ENCODE results near the gene KLHL22. TPM values are rescaled to one million over a fixed set of nuclear protein-coding genes. Genes with fewer than 3 reads are reported as not detected.
"Not testable (repeated sequence)": the region's sequence is repeated elsewhere in the genome, so short reads cannot be mapped to it uniquely, and the experiment has no call there.

KLHL22 gene
- total RNA-seq, 1 donor from 2014 or later: 43.7 TPM

DNA sequence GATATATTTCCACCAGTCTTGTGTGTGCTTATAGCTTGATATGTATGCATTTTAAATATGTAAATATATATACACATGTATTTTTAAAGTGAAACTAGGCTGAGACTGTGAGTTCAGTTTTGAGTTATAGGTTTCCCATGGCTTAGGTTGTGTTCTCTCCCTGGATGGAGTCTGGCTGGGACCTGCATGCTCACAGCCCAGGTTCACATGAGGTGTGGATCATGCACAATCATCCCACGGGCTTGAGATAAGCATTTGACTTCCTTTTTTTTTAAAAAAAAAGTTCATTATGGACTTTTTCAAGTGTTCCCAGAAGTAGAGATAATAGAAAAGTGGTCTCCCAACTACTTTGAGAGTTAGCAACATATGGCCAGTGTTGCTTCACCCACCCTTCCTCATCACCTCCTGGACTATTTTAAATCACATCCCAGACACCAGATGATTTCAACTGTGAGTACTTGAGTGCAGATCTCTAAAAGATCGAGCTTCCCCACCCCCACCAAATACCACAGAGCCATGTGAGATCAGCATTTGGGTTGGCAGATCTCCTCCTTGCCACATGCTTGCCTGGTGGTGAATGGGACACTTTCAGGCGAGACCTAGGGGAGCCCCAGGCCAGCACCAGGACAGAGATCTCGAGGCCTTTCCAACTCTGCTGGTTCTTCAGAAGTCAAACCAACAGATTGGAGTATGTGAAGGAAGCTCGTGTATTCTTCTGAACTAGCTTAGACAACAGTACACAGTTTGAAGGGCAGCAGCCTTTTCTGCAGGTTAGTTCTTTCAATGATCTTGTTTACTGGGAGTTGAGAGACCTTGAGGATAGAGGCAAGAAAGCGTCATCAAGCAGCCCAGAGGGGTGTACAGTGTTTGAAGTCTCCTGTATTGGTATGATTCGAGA, 27.7 kb upstream of the KLHL22 start:
- no peak for DNase-seq

- no peak for DNase-seq
Measured at GRCh38 chr22:20522134-20523004, 26.8 kb upstream of the KLHL22 start.

DNA sequence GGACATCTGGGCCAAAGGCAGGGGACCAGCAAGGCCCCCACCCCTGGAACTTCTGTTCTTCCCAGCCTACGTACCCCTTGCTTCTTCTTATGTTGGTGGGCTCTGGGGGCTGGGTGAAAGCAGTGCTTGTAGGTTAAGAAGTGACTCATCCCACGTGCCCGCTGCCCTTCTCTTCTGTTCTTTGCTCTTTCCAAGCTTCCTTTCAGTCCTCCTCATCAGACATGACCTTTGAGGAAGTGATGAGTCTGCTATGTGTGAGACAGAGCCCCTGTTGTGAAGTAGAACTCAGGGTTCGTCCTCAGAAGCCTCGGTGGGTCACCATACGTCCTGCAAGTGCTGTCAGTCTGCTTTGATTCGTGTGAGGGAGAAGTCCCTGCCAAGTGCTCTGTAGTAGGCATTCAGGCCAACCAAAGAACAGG, 24.5 kb upstream of the KLHL22 start:
- no peak for DNase-seq

DNA sequence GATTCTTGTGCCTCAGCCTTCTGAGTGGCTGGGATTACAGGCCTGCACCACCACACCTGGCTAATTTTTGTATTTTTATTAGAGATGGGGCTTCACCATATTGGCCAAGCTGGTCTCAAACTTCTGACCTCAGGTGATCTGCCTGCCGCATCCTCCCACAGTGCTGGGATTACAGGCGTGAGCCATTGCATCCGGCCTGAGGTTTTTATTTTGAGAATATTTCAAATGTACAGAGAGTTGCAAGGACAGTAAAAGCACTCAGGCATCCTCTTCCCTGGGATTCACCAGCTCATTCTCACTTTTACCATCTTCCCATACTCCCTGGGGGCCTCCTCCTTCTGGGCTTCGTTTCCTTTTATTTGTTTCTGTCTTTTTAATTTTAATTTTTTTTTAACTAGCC, 24.0 kb upstream of the KLHL22 start:
- no peak for DNase-seq

DNA sequence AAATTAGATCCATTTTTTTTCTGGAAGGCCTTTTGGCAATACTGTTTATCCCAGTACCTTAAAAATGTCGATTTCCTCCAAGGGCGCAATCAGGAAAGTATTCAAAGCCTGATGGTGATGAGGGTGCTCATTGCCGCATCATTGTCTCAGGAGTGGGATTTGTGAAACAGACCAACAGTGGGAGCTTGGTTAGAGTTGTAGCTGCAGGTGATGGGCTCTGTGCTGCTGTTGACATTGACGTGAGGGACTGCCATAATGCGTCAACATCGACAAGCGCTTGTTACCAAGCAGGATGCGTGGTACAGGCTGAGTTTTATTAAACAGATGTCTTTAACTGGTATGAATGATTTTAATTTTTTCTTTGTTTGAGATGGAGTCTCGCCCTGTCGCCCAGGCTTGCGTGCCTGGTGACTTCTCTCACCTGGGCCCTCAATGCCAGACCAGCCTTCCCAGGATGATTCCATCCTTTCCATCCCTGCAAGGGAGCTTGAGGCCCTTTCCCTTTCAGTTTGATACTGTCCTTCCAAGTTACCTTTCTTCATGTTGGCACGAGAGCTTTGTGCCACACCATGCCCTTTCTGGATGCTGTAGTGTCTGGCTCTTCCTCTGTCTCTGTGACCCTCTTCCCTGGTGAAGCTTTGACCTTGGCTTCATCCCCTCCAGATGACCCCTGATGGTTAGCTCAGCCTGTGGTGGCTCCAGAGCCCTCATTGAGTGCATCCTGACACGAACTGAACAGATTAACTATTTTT, 22.4 kb upstream of the KLHL22 start:
- DNase-seq: no peak

DNA sequence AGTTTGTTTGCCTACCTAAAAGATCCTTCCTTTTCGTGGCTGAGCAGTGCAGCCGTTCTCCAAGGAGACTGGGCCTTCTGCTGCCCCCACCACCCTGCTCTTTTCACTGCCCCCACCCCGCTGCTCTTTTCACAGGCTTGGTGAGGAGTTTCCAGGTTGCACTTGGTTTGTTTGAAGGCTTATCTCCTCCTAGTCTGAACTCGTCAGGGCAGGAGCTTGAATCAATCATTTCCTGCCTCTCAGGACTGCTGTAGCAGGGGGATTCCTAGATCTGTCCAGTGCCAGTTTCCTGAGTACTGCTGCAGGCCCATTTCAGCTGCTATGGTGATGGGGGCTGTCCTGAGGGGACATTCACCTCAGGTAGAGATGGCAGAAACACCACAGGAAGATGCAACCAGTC, 21.8 kb upstream of the KLHL22 start:
- no peak for DNase-seq

- no peak for DNase-seq
Measured at GRCh38 chr22:20516399-20516798, 20.8 kb upstream of the KLHL22 start.

DNA sequence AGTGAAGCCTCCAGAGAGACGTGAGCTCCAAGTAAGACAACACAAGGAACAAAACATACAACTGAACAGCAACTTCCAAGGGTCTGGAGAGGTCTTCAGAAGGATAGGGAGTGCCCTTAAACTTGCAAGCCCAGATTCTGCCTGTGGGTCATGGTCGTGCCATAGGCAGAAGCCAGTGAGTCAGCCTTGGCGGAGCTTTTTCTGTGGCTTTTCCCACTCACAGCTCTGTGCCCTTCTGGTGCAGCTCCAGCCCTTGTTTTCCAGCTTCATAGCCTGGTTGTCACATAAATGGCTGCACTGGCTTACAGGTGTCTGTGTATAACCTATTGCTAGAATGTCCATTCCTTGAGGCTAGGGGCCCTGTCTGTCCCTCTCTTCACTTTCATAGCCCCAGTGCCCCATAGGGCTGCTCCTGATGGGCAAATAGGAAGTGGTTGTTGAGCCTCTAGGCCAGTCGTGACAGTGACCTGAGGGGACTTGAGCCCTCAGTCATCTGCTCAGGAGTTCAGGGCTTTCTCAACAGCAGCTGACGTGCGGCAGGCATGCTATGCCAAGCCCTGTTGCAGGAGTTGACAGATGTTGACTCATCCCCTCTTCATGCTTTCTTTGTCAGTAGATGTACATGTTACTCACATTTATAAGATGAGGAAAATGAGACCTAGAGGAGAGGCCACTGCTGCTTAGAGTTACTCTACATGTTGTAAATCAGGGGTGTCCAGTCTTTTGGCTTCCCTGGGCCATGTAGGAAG, 19.2 kb upstream of the KLHL22 start:
- no peak for DNase-seq

DNA sequence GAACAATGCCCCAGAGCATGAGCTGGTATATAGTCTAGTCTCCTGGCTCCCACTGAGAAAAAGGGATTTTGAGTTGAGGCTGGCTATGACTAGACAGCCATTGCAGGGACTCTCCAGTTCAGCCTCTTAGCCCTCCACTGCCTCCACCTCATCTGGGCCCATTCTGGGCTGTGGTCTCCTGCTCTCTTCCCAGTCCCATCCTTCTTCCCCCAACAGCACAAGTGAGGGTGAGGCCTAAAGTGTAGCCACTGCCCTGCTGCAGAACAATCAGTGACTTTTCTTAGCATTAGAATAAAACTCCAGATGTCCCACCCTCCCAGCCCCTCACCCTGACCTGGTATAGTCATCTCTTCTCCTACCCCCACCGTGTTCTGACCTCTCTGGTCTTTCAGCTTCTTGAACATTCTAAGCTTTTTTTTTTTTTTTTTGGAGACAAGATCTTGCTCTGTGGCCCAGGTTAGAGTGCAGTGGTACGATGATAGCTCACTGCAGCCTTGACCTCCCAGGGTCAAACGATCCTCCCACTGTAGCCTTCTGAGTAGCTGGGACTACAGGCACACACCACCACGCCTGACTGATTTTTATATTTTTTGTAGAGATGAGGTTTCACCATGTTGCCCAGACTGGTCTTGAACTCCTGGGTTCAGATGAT, 16.1 kb upstream of the KLHL22 start:
- DNase-seq: no peak

DNA sequence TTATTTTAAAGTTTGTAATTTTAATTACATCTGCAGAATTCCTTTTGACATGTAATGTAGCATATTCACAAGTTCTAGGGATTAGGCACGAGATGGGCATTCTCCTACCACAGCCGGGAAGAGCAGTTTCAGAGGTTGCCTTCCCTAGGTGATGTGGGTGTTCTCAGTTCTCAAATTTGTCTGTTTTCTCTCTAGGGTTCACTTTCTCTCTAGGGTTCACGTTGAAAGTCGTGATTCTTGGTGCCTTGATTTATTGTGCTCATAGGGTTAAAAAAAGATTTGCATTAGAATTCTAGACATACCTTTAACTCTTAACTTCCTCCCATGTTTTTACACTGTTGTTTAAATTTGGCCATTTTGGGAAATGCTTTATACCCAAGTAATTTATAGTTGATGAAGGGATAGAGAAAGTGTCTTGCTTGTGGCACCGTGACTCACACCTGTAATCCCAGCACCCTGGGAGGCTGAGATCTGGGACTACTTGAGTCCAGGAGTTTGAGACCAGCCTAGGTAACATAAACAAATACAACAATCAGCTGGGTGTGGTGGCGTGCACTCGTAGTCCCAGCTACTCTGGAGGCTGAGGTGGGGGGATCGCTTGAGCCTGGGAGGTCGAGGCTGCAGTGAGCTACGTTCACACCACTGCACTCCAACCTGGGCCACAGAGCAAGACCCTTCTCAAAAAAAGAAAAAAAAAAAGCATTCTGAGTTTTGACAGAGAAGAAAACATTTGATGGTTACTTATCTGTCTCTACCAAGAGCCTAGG, 15.4 kb upstream of the KLHL22 start:
- DNase-seq: no peak

DNA sequence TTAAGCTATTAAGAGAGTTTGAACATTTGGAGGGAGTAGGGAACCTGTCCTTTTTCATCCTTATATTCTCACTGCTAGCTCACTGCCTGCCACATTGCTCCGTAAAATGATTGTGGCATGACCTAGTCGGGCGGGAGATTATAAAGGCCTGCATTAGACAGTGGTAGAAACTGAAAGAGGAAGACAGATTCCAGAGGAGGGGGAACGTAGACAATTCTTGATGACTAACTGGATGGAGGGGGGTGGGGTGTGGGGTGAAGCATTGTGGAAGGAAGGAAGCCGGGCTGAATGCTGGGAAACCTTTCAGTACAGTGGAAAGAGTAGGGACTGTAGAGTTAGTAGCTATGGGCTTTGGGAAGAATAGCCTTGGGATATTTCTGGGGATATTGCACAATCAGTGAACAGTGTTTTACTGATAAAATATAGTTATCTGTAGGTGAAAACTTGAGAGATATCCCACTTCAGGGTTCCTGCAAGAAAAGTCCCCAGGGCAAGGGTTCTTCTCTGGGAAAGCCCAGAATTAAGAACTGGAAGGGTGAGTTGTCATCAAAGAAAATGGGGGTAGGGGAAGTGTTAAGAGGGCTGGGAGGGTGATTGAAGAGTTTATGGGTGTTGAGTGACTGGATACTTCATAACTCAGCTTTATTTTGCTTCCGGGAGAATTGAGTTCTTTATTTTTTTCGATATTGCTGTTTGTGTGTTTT, 13.9 kb upstream of the KLHL22 start:
- peak; percentile 26 for DNase-seq

DNA sequence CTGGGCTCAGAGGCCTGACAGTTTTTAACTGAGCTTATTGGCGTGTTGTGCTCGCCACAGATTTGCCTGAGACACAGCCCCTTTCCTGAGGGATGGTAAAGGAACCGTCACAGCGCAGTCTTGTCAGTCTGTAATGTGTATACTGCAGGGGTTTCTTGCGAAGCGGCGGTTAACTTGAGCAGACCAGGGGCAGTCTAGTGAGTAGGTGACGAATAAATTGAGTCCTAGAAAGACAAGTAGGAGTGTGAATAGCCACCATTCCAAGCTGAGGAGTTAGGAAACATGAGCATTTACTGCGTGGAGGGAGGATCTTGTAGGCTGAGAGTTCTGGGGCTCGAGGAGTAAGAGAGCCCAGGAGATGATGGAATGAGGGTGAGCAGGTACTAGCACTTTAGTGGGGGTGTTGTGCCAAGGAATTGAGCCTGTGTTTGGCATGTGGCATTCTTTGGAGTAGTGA, 13.2 kb upstream of the KLHL22 start:
- no peak for DNase-seq

DNA sequence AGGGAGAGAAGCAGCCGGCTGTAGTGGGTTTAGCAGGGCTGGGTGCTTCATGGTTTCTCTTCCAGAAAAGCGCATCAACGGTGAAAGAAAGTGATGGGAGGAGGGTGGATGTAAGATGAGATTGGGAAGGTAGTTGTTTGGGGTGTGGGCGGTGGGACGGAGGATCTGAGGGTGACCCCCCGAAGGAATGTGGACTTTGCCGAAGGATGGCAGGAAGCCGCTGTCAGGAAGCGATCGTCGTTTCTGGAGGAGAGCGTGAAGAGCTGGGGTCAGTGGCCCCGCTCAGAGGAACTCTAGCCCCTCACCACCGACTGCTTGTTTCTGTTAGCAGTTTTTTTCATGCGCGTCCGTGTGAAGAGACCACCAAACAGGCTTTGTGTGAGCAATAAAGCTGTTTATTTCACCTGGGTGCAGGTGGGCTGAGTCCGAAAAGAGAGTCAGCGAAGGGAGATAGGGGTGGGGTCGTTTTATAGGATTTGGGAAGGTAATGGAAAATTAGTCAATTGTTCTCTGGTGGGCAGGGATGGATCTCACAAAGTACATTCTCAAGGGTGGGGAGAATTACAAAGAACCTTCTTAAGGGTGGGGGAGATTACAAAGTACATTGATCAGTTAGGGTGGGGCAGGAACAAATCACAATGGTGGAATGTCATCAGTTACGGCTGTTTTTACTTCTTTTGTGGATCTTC, 12.6 kb upstream of the KLHL22 start:
- DNase-seq: not testable (repeated sequence)

DNA sequence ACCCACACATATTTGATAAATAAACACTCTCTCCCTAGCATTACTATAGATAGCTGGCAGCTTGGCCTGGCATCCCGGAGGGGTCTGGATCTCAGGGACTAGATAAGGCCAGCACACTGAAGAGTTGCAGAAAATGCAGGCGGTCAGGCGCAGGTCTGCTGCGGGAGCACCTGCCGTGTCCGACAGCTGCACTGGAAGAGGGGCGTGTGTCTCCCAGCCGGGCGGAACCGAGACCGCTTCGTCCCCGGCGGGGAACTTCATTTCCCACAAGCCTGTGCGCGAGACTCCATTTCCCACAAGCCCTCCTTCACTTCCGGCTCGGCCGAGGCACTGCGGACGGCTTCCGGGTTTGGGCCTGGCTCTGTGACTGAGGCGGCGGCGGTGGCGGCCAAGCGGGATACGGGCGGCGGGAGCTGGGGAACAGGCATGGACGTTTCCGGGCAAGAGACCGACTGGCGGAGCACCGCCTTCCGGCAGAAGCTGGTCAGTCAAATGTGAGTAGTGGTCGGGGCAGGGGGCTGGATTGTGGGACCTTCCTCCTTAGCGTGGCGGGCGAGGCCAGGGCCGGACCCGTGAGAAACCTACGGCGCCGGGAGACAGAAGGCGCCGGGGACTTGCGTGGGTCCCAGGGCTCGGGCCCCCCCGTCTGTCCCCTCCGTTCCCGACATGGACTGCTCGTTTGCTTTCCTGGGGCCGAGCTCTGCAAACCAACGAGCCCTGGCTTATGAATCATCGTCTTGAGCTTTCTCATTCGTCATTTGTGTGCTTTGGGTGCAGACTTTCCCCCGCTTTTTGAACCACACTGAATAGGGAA, 11.9 kb upstream of the KLHL22 start, which contains the start of gene MED15:
MED15 (plus strand) TSS at position 358 of the 814 bp plus-strand sequence; CDS start at position 427, 69 bp downstream.
- DNase-seq: peak; percentile 85

DNA sequence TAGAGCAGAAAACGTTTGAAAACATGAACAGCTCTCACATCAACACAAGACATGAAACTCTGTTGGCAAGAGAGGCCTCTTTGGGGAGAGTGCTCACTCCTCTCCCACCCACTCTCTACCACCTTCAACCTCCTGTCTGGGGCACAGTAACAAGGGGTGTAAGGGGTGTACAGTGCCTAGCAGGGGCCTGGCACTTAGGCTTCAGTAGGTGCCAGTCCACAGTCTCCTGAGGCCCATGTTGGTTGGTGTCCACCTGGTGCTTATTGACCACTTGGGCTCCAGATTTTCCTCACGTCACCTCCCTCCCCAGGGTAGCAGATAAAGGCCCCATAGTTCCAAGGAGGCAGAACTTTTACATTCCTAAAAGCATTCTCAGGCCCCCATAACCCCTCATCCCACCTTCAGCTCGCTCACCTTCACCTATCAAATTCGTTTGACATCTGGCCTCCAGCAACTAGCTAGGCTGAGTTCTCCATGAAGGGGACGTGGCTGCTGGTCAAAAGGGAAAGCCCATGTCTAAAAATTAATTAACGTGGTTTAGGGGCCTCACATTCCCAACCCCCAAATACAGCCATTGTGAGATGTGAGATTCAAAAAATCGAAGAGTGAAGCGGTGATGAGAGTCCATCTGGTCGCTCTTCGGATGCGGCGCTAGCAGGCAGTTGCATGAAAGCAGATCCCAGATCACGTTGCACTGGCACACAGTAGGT, 11.1 kb upstream of the KLHL22 start:
- no peak for DNase-seq

DNA sequence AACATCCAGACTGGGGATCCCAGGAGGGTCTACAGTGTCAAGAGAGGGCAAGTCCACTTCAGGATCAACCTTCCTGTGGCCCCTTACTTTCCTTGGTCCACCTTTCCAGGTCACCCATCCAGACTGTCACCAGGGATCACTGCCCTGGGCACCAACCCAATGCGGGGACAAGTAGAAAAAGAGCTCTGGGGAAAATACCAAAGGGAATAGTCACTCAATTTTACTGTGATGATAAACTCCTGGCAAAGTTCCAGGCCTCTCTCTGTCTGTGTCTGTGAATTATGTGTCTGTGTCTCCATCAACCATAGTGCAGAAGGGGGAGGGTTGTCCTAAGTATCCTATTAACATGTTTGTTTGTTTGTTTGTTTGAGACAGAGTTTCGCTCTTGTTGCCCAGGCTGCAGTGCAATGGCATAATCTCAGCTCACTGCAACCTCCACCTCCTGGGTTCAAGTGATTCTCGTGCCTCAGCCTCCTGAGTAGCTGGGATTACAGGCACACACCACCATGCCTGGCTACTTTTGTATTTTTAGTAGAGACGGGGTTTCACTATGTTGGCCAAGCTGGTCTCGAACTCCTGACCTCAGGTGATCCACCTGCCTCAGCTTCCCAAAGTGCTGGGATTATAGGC, 8.8 kb upstream of the KLHL22 start:
- not testable (repeated sequence) for DNase-seq

DNA sequence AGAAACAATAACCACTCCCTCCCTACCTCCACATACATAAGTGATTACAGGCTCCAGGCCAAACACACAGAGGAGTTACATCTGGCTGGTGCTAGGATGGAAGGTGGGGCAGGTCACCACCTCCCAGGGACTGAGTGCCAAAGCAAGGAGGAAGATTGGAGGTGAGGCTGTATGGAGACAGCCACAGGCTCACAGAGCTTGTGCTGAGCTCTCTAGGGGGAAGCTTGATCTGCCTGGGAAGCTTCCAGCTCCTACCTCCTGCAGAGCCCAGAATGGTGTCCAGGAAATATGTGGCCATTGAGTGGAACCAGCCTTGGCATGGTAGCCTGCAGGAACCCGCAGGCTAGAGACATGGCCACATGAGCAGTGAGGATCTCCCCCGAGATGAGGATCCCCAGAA, 8.2 kb upstream of the KLHL22 start:
- DNase-seq: no peak
